Lower leg skin (tissue), 3 donors: ENCODE measurements around the gene NCKIPSD.

ENCODE experiments used
- POLR2A ChIP-seq, 2 donors: fragments of 450-650 bp; IDR thresholded peaks; one replicate each; pipeline ENCODE4 v1.6.1; 2016 to 2017; ENCODE audit warnings: antibody characterized with exemption in 2 of 2, mild to moderate bottlenecking in 1 of 2, moderate library complexity in 1 of 2
- TF ChIP-seq, protein P1 (sequence below), 3 donors: fragments of 450-650 bp; IDR thresholded peaks; one replicate each; pipeline ENCODE4 v1.5.1; 2016; ENCODE audit warnings: antibody characterized with exemption in 3 of 3, mild to moderate bottlenecking in 3 of 3, moderate library complexity in 2 of 3

DNA sequence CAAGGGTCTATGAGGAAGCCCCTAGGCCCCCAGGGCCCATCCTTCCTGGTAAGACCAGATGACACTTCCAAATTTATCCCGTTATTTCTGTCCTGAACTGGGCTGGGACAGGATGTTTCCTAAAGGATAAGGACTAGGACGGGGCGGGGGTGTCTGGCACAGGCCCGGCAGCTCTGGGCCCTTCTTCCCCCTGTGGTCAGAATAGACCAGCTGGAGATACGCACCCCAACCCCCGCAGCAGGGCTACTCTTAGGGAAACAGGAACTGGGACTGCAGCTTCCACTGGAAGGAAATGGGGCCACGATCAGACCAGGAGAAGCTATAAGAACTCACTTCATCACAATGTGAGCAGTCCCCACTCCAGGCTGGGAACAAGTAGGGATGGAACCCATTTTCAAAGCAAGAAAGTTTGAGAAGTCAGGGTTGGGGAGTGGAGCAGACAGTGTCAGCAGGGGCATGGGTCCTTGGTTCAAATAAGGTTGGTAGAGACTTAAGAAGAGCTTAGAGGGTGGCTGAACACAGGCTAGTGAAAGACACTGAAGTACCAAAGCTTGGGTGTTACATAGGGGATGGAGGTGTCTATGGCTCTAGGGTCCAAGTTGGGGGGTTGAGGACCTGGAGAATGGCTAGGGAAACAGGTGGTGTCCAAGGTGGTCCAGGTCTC lies 1.1 kb downstream of the NCKIPSD start:
- TF ChIP-seq, protein P1, sequence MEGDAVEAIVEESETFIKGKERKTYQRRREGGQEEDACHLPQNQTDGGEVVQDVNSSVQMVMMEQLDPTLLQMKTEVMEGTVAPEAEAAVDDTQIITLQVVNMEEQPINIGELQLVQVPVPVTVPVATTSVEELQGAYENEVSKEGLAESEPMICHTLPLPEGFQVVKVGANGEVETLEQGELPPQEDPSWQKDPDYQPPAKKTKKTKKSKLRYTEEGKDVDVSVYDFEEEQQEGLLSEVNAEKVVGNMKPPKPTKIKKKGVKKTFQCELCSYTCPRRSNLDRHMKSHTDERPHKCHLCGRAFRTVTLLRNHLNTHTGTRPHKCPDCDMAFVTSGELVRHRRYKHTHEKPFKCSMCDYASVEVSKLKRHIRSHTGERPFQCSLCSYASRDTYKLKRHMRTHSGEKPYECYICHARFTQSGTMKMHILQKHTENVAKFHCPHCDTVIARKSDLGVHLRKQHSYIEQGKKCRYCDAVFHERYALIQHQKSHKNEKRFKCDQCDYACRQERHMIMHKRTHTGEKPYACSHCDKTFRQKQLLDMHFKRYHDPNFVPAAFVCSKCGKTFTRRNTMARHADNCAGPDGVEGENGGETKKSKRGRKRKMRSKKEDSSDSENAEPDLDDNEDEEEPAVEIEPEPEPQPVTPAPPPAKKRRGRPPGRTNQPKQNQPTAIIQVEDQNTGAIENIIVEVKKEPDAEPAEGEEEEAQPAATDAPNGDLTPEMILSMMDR (IDR thresholded peaks at IDR 0.05): no peak
- TF ChIP-seq POLR2A (IDR thresholded peaks at IDR 0.05): no peak
